HG03060 (cell line): ENCODE results near the gene IL21.
"Not testable (repeated sequence)": the region's sequence is repeated elsewhere in the genome, so short reads cannot be mapped to it uniquely, and the experiment has no call there.

Source experiments
- ATAC-seq: cut with Tn5 transposase; IDR thresholded peaks from one replicate; pipeline ENCODE4 v1.9.1; 2021; ENCODE audit warnings: low read depth, moderate number of reproducible peaks; ENCODE audit not compliant: unreplicated experiment

IL21 gene

GRCh38 chr4:122621016-122621507 is at the start of gene IL21:
IL21 (minus strand) TSS chr4:122621066; CDS start chr4:122621011, 55 bp downstream.
- no peak for ATAC-seq

GRCh38 chr4:122669911-122670738 is 49.3 kb upstream of the IL21 start:
- ATAC-seq, result no peak

- no peak for ATAC-seq
Measured at GRCh38 chr4:122668241-122668640, 47.4 kb upstream of the IL21 start.

- no peak for ATAC-seq
Measured at GRCh38 chr4:122666527-122667245, 45.8 kb upstream of the IL21 start.

- no peak for ATAC-seq
Measured at GRCh38 chr4:122665161-122665929, 44.5 kb upstream of the IL21 start.

- no peak for ATAC-seq
Measured at GRCh38 chr4:122663814-122664610, 43.1 kb upstream of the IL21 start.

GRCh38 chr4:122663291-122663690 is 42.4 kb upstream of the IL21 start:
- no peak for ATAC-seq

- ATAC-seq, result no peak
Measured at GRCh38 chr4:122662701-122663100, 41.8 kb upstream of the IL21 start.

- no peak for ATAC-seq
Measured at GRCh38 chr4:122661176-122662160, 40.6 kb upstream of the IL21 start.

GRCh38 chr4:122658818-122659295 is 38.0 kb upstream of the IL21 start:
- ATAC-seq, result peak; percentile 52

- ATAC-seq, result no peak
Measured at GRCh38 chr4:122658377-122658776, 37.5 kb upstream of the IL21 start.

- no peak for ATAC-seq
Measured at GRCh38 chr4:122657553-122657952, 36.7 kb upstream of the IL21 start.

GRCh38 chr4:122656583-122656982 is 35.7 kb upstream of the IL21 start:
- ATAC-seq, result not testable (repeated sequence)

- ATAC-seq, result no peak
Measured at GRCh38 chr4:122652379-122652778, 31.5 kb upstream of the IL21 start.

- no peak for ATAC-seq
Measured at GRCh38 chr4:122650148-122650547, 29.3 kb upstream of the IL21 start.

- ATAC-seq, result no peak
Measured at GRCh38 chr4:122647656-122648055, 26.8 kb upstream of the IL21 start.

- ATAC-seq, result no peak
Measured at GRCh38 chr4:122643257-122643656, 22.4 kb upstream of the IL21 start.

GRCh38 chr4:122639181-122639580 is 18.3 kb upstream of the IL21 start:
- ATAC-seq, result no peak

GRCh38 chr4:122636697-122637096 is 15.8 kb upstream of the IL21 start:
- peak; percentile 52 for ATAC-seq
